ENCODE measurements around the gene ZNF423. TPM values are rescaled to one million over a fixed set of nuclear protein-coding genes. Genes with fewer than 3 reads are reported as not detected.

Gene ZNF423
- polyA plus RNA-seq, 1 donor from 2014 or later, result 4.5 TPM

DNA sequence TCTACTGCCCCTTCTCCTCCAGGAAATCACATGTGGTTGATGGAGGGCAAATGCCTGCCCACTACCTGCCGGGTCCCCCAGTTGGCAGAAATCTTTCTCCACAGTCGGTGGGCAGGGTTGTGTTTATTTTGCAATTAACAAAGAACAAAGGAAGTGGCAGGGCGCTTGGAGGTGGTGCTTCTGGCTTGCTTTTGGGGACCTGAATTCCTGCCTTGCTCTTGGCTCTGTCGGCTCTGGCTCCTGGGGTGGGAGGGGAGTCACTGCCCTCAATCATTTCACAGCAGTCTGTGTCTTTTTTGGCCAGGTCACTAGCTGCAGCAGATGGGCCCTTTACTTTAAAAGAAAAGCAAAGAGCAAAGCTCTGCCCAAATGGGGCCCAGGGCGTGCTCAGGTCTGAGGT lies 413.1 kb downstream of the ZNF423 start:
- no peaks in the 10 kb centered on the region for H3K79me2 ChIP-seq (replicated peaks; ENCODE audit: insufficient read depth, low read length)
- H3K9ac ChIP-seq (ENCODE audit: low read length), result no peak overlapping the region
- no peaks in the 10 kb centered on the region for H3K36me3 ChIP-seq (ENCODE audit: insufficient read depth, low read length)
- no peak overlapping the region for H2AFZ ChIP-seq (ENCODE audit: low read depth, low read length)
- no peaks in the 10 kb centered on the region for H4K20me1 ChIP-seq (ENCODE audit: insufficient read depth)
- H3K27ac ChIP-seq (ENCODE audit: low read length), result no peak overlapping the region
- TF ChIP-seq EZH2 (IDR thresholded peaks at IDR 0.05; ENCODE audit: borderline replicate concordance, insufficient read depth, low read length, poor library complexity, severe bottlenecking), result no peak
- TF ChIP-seq SMC3 (conservative IDR thresholded peaks at IDR 0.05; ENCODE audit: poor library complexity), result no peak
- TF ChIP-seq MXI1 (conservative IDR thresholded peaks at IDR 0.05; ENCODE audit: poor library complexity, severe bottlenecking), result no peak
- TF ChIP-seq TAF1 (IDR thresholded peaks at IDR 0.05; ENCODE audit: low read depth), result no peak
- TF ChIP-seq POLR2AphosphoS5 (IDR thresholded peaks at IDR 0.05), result no peak
- TF ChIP-seq RAD21 (conservative IDR thresholded peaks at IDR 0.05), result no peak
- TF ChIP-seq, protein P1, sequence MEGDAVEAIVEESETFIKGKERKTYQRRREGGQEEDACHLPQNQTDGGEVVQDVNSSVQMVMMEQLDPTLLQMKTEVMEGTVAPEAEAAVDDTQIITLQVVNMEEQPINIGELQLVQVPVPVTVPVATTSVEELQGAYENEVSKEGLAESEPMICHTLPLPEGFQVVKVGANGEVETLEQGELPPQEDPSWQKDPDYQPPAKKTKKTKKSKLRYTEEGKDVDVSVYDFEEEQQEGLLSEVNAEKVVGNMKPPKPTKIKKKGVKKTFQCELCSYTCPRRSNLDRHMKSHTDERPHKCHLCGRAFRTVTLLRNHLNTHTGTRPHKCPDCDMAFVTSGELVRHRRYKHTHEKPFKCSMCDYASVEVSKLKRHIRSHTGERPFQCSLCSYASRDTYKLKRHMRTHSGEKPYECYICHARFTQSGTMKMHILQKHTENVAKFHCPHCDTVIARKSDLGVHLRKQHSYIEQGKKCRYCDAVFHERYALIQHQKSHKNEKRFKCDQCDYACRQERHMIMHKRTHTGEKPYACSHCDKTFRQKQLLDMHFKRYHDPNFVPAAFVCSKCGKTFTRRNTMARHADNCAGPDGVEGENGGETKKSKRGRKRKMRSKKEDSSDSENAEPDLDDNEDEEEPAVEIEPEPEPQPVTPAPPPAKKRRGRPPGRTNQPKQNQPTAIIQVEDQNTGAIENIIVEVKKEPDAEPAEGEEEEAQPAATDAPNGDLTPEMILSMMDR (IDR thresholded peaks at IDR 0.05; ENCODE audit: poor library complexity, severe bottlenecking), result no peak
- TF ChIP-seq, protein P2, sequence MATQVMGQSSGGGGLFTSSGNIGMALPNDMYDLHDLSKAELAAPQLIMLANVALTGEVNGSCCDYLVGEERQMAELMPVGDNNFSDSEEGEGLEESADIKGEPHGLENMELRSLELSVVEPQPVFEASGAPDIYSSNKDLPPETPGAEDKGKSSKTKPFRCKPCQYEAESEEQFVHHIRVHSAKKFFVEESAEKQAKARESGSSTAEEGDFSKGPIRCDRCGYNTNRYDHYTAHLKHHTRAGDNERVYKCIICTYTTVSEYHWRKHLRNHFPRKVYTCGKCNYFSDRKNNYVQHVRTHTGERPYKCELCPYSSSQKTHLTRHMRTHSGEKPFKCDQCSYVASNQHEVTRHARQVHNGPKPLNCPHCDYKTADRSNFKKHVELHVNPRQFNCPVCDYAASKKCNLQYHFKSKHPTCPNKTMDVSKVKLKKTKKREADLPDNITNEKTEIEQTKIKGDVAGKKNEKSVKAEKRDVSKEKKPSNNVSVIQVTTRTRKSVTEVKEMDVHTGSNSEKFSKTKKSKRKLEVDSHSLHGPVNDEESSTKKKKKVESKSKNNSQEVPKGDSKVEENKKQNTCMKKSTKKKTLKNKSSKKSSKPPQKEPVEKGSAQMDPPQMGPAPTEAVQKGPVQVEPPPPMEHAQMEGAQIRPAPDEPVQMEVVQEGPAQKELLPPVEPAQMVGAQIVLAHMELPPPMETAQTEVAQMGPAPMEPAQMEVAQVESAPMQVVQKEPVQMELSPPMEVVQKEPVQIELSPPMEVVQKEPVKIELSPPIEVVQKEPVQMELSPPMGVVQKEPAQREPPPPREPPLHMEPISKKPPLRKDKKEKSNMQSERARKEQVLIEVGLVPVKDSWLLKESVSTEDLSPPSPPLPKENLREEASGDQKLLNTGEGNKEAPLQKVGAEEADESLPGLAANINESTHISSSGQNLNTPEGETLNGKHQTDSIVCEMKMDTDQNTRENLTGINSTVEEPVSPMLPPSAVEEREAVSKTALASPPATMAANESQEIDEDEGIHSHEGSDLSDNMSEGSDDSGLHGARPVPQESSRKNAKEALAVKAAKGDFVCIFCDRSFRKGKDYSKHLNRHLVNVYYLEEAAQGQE (IDR thresholded peaks at IDR 0.05; ENCODE audit: borderline replicate concordance), result no peak
- TF ChIP-seq EP300 (conservative IDR thresholded peaks at IDR 0.05; ENCODE audit: poor library complexity, severe bottlenecking), result no peak
- H3K9me3 ChIP-seq (ENCODE audit: low read length), result no peaks in the 10 kb centered on the region
- H3K9me2 ChIP-seq (ENCODE audit: insufficient read depth, low read length), result no peaks in the 10 kb centered on the region
- H3K4me3 ChIP-seq (ENCODE audit: low read length), result no peak overlapping the region
- H3F3A ChIP-seq (ENCODE audit: insufficient read depth, low read length, poor library complexity, severe bottlenecking), result no peaks in the 10 kb centered on the region
- no peak overlapping the region for H3K4me2 ChIP-seq (ENCODE audit: low read length)
- no peaks in the 10 kb centered on the region for H3K27me3 ChIP-seq (ENCODE audit: insufficient read depth, low read depth, low read length)

DNA sequence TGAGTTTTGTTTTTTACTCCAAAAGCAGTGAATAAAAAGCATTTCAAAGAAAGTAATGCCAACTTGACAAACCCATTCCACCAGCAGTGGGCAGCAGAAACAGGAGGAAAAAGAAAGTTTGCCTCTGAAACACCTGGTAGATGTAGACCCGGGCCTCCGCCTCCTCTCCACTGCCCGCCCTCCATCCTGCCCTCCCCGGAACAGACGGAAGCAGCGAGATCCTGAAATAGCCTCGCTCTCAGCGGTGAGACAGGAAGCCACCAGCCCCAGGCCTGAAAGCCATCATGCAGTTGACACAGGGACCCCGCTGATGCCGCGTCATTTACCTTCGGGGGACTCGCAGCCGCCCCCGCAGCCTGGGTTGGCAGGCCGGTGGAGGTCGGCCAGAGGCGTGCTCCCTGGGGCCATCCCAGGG lies 414.5 kb downstream of the ZNF423 start:
- no peaks in the 10 kb centered on the region for H4K20me1 ChIP-seq (ENCODE audit: insufficient read depth)
- no peak overlapping the region for H3K4me2 ChIP-seq (ENCODE audit: low read length)
- no peak for TF ChIP-seq TAF1 (IDR thresholded peaks at IDR 0.05; ENCODE audit: low read depth)
- no peak for TF ChIP-seq SMC3 (conservative IDR thresholded peaks at IDR 0.05; ENCODE audit: poor library complexity)
- TF ChIP-seq POLR2AphosphoS5 (IDR thresholded peaks at IDR 0.05), result no peak
- no peak for TF ChIP-seq EZH2 (IDR thresholded peaks at IDR 0.05; ENCODE audit: borderline replicate concordance, insufficient read depth, low read length, poor library complexity, severe bottlenecking)
- TF ChIP-seq, protein P1 (IDR thresholded peaks at IDR 0.05; ENCODE audit: poor library complexity, severe bottlenecking), result peak; percentile 25
- TF ChIP-seq, protein P2 (IDR thresholded peaks at IDR 0.05; ENCODE audit: borderline replicate concordance), result no peak
- TF ChIP-seq EP300 (conservative IDR thresholded peaks at IDR 0.05; ENCODE audit: poor library complexity, severe bottlenecking), result no peak
- TF ChIP-seq RAD21 (conservative IDR thresholded peaks at IDR 0.05), result peak; percentile 21
- TF ChIP-seq MXI1 (conservative IDR thresholded peaks at IDR 0.05; ENCODE audit: poor library complexity, severe bottlenecking), result no peak
- no peak overlapping the region for H2AFZ ChIP-seq (ENCODE audit: low read depth, low read length)
- H3K27ac ChIP-seq (ENCODE audit: low read length), result no peak overlapping the region
- no peaks in the 10 kb centered on the region for H3K36me3 ChIP-seq (ENCODE audit: insufficient read depth, low read length)
- no peaks in the 10 kb centered on the region for H3K9me3 ChIP-seq (ENCODE audit: low read length)
- no peaks in the 10 kb centered on the region for H3K27me3 ChIP-seq (ENCODE audit: insufficient read depth, low read depth, low read length)
- no peak overlapping the region for H3K4me3 ChIP-seq (ENCODE audit: low read length)
- H3F3A ChIP-seq (ENCODE audit: insufficient read depth, low read length, poor library complexity, severe bottlenecking), result no peaks in the 10 kb centered on the region
- H3K9me2 ChIP-seq (ENCODE audit: insufficient read depth, low read length), result no peaks in the 10 kb centered on the region
- H3K79me2 ChIP-seq (replicated peaks; ENCODE audit: insufficient read depth, low read length), result no peaks in the 10 kb centered on the region
- H3K9ac ChIP-seq (ENCODE audit: low read length), result no peak overlapping the region
